WI38 (cell line): ENCODE measurements around the gene LRRFIP2.

Experiments
- H3K4me3 ChIP-seq: 2 replicates; pipeline ENCODE4 v1.5.1; 2011; ENCODE audit warnings: low read depth, mild to moderate bottlenecking, control low read depth, low read length
- TF ChIP-seq, protein P1 (sequence below): IDR thresholded peaks from 2 replicates; pipeline ENCODE4 v1.5.1; 2012; ENCODE audit warnings: low read depth, mild to moderate bottlenecking, control low read depth, low read length

LRRFIP2 gene

DNA sequence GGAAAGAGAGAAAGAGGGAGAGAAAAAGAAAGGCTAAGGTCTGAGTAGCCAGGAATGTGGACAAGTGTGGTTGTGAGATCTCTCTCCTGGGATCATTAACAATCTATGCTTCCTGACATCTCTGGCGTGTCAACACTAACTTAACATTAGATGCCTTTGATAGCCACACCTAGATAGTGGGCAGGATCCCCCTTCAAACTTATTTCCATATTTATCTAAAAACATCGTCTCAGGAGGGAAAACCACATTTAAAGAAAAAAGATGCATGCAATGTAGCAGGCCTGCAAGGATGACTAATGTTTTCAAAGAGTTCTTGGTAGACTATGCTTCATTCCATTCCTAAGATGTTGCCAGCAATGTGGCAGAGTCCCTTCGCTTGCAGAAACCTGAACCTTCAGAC lies 100.2 kb downstream of the LRRFIP2 start:
- TF ChIP-seq, protein P1, sequence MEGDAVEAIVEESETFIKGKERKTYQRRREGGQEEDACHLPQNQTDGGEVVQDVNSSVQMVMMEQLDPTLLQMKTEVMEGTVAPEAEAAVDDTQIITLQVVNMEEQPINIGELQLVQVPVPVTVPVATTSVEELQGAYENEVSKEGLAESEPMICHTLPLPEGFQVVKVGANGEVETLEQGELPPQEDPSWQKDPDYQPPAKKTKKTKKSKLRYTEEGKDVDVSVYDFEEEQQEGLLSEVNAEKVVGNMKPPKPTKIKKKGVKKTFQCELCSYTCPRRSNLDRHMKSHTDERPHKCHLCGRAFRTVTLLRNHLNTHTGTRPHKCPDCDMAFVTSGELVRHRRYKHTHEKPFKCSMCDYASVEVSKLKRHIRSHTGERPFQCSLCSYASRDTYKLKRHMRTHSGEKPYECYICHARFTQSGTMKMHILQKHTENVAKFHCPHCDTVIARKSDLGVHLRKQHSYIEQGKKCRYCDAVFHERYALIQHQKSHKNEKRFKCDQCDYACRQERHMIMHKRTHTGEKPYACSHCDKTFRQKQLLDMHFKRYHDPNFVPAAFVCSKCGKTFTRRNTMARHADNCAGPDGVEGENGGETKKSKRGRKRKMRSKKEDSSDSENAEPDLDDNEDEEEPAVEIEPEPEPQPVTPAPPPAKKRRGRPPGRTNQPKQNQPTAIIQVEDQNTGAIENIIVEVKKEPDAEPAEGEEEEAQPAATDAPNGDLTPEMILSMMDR = no peak
- no peak overlapping the region for H3K4me3 ChIP-seq

- H3K4me3 ChIP-seq = peak overlapping the region; percentile 36; the same call in 1 of the 2 replicates
- TF ChIP-seq, protein P1 = no peak
These were observed 101.5 kb downstream of the LRRFIP2 start for GRCh38 chr3:37072892-37073291.

GRCh38 chr3:37071921-37072320 lies 102.5 kb downstream of the LRRFIP2 start:
- TF ChIP-seq, protein P1 = no peak
- no peak overlapping the region for H3K4me3 ChIP-seq

DNA sequence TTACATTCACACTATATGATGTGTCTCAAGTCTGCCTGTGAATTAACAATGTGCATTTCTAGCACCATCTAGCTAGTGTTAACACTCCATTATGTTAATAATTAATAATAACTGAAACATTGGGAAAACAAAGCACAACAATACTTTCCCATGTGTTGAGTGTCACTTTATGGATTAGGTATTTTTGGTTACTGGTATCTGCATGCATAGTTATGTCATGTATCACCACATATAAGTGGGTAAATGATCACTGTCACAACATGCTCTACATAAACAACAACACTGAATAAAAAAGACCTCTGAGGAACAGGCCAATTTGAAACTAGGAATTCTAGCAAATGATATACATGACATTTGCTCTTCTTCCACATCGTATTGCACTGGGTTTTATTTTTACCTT lies 106.4 kb downstream of the LRRFIP2 start:
- TF ChIP-seq, protein P1 = no peak
- H3K4me3 ChIP-seq = no peak overlapping the region

GRCh38 chr3:37067577-37067976 lies 106.8 kb downstream of the LRRFIP2 start:
- TF ChIP-seq, protein P1 = no peak
- H3K4me3 ChIP-seq = no peak overlapping the region

DNA sequence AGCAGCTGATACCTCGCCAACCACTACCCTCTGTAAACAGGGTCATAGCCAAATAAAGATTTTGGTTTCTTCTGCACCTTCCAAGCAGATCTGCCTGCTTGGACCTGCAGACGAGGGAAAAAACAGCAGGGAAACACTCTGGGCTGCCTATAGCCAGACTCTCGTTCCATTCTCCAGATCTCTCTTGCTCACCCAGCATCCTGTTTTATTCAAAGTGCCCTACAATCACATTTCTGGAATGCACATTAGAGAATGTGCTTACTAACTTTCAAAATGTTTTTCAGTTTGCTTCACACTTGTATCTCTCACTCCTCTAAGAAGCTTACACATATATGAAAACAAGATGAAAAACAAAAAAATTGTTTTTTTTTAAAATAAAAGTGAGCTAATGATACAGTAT lies 109.6 kb downstream of the LRRFIP2 start:
- TF ChIP-seq, protein P1 = no peak
- H3K4me3 ChIP-seq = no peak overlapping the region

- TF ChIP-seq, protein P1 = no peak
- no peak overlapping the region for H3K4me3 ChIP-seq
These were observed 116.3 kb downstream of the LRRFIP2 start for GRCh38 chr3:37058117-37058516.
